GM11168 (cell line): ENCODE measurements around the gene CAMK2B.
"Not testable (repeated sequence)": the region's sequence is repeated elsewhere in the genome, so short reads cannot be mapped to it uniquely, and the experiment has no call there.

Experiments used
- in situ Hi-C: fragments of 300-500 bp; cut with MboI; formaldehyde crosslinking; loops from one replicate; pipeline ENCODE4 v1.12.0; 2022; ENCODE audit warnings: low sequenced_read_pairs; ENCODE audit not compliant: unreplicated experiment

The CAMK2B gene

GRCh38 chr7:44208085-44208484 is 117.3 kb downstream of the CAMK2B start:
- in situ Hi-C loops: no loop called here

GRCh38 chr7:44206008-44206407 is 119.4 kb downstream of the CAMK2B start:
- in situ Hi-C loops: no loop called here

GRCh38 chr7:44201813-44202212 is 123.6 kb downstream of the CAMK2B start:
- in situ Hi-C loops: no loop called here

DNA sequence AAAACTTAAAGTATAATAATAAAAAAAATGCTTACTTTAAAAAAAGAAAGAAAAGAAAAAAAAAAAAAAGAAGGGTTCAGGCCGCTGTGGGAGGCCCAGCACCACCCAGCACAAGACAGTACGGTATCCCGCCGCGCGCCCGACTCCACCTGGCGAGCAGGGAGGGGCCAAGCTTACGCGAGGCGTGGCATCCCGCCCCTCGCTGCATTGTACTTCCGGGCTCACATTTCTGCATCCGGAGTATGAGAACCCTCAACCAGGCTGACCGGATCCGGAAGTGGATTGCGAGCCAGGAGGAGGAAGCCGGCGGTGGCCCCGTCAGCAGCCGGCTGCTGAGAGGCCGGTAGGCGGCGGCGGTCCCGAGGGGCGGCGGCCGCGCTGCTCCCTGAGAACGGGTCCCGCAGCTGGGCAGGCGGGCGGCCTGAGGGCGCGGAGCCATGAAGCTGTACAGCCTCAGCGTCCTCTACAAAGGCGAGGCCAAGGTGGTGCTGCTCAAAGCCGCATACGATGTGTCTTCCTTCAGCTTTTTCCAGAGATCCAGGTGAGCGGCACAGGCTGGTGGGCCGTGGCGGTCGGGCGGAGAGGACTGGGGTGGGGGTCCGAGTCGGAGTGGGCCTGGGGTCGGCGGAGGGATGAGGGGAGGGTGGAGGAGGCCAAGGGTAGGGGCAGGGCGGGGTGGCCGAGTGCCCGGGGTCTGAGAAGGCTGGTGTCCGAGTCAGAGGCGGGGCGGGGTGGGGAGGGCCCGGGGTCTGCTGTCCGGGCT is 124.5 kb downstream of the CAMK2B start, which contains the start of gene YKT6:
Gene YKT6, plus strand, starts transcription at position 280 of the 763 bp plus-strand sequence. Its CDS starts 158 bp downstream, at position 438.
- in situ Hi-C loops: no loop called here

DNA sequence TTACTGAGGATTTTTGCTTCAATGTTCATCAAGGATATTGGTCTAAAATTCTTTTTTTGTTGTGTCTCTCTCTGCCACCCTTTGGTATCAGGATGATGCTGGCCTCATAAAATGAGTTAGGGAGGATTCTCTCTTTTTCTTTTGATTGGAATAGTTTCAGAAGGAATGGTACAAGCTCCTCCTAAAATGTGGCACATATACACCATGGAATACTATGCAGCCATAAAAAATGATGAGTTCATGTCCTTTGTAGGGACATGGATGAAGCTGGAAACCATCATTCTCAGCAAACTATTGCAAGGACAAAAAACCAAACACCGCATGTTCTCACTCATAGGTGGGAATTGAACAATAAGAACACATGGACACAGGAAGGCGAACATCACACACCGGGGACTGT is 125.2 kb downstream of the CAMK2B start:
- in situ Hi-C loops: not testable (repeated sequence)

GRCh38 chr7:44197474-44197873 is 127.9 kb downstream of the CAMK2B start:
- in situ Hi-C loops: no loop called here

GRCh38 chr7:44196450-44196872 is 128.9 kb downstream of the CAMK2B start:
- in situ Hi-C loops: no loop called here

DNA sequence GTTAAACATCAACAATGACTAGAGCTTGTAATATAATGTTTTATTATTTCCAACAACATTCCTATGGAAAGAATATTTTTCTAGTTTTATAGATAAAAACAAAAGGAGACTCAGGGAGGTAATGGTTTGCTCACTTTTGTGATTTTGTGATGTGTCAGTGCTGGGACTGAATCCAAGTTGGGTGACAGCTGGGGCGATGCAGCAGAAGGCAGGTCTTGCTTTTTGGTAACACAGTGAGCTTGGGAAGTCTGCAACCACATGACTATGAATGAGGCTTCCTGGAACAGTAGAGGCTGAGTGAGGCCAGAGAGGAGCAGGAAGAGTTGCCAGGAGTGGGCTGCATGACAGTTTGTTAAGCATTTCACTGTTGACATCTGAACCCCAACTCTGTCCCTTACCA is 129.5 kb downstream of the CAMK2B start:
- in situ Hi-C loops: no loop called here

GRCh38 chr7:44194562-44195145 is 130.7 kb downstream of the CAMK2B start:
- in situ Hi-C loops: no loop called here

DNA sequence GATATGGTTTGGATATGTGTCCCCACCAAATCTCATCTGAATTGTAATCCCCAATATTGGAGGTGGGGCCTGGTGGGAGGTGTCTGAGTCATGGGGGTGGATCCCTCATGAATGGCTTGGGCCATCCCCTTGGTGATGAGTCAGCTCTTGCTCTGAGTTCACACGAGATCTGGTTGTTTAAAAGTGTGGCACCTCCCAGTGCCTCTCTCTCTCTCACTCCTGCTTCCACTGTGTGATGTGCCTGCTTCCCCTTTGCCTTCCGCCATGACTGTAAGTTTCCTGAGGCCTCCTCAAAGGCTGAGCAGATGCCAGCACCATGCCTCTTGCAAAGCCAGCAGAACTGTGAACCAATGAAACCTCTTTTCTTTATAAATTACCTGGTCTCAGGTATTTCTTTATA is 131.3 kb downstream of the CAMK2B start:
- in situ Hi-C loops: no loop called here

GRCh38 chr7:44193011-44193802 is 132.2 kb downstream of the CAMK2B start:
- in situ Hi-C loops: no loop called here

DNA sequence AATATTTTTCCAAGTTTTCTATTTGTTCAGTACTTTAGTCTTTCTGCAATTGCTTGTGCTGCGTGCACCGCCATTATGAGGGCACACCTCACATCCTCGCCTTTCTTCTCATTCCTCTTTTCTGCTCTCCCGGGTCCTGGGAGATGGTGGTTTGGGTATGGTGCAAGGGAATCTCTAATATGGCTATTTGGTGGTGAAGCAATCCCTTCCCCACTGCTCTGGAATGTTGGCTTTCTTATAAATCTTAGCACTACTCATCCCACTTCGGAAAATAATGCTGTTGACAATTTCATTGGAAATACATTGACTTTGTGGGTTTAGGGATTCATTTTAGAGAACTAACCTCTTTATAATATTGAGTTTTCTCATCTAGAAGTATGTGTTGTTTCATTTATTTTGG is 134.2 kb downstream of the CAMK2B start:
- in situ Hi-C loops: no loop called here

DNA sequence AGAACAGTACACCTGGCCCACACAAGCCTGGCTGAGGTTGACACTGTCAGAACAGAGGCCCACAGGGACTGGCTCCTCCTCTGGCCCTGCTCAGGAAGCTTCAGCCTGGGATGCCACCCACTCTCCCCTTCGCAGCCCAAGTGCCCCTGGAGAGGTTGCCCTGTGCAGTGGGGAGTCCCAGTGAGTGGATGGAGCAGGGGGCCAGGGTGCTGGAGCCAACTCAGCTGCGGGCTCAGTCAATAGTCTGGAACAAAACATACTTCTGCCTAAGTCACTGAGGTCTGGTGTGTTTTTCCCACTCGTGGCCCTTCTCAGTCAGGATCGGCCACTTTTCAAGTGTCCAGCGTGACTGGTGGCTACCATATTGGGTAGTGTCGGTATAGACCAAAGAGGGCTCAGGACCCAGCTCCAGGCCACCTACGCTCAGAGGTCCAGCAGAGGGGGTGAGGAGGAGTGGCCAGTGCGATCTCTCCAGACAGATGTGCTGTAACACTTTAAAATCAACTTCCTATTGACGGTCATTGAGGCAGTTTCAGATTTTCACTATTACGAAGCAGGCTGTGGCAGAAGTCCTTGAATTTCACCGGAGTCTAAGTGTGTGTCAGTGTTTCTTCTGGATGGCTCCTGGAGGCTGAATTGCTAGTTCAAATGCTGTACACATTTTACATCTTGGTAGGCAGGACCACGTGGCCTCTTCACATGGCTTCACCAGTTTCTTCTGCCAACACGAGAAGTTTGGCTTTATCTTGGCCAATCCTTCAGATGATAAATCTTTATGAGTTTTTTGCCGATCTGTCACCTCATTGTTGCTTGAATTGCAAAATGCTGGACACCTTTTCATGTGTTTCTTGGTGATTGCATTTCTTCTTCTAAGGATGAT is 135.2 kb downstream of the CAMK2B start:
- in situ Hi-C loops: no loop called here

DNA sequence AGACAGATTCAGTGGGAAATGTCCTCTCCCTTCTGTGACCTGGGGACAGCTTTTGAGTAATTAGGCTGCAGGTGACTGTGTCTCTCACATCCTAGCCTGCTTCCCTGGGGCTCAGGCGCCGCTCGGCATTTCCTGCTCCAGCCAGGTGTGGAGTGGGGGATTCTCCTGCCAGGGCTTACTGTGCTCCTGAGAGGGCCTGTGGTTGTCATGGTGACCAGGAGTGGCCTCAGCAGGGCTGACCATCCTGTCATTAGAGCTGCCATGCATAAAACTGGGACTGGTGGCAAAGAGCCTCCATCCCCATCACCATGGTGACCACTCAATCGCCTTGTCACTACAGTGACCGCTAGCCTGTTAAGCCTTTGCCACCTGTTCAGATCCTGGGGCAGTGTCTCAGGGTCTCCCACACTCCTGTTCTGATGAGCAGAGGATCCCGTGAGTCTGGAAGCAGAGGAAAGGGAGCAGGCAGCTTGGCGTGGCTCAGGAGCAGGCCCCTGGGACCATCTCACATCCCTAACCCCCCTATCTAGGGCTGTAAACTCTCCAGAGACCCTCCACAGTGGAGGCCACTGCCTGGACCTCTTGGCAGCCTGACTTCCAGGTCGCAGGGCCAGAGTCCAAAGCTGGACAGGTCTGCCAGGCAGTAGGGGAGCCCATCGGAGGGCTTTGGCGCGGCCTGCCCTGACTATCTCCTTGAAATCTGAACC is 136.0 kb downstream of the CAMK2B start, which contains the start of gene GCK:
Gene GCK, minus strand, starts transcription at position 154 of the 707 bp plus-strand sequence. CDS start 486 bp downstream, outside the sequence.
- in situ Hi-C loops: no loop called here

DNA sequence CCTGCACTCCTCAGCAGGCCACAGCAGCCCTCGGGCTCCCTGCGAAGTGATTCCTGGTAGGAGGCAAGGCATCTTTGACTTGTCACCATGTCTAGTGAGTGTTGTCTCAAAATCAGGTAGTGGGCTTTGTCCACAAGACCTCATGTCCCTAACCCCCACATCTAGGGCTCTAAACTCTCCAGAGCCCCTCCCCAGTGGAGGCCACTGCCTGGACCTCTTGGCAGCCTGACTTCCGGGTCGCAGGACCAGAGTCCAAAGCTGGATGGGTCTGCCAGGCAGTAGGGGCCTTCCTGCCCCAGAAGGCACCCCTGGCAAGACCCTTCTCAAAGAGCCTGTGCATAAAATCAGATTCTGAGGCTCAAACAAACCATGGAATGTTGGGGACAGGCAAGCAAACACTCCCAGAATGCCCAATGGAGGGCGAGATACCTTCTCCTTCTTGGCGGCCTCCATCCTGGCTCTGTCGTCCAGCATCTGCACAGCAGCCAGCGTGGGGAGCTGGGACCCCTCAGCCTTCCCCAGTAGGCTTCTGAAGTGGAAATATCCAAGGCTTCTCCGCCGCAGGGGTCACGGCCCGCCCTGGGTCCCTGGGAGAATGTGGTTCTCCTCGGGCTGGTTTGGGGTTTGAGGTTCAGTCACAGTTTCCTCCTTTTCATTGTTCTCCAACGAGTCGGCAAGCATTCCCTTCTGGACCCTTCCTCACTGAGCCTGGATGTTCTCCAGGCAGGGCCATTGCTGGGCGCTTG is 136.7 kb downstream of the CAMK2B start:
- in situ Hi-C loops: no loop called here

GRCh38 chr7:44187636-44188416 is 137.6 kb downstream of the CAMK2B start:
- in situ Hi-C loops: no loop called here

GRCh38 chr7:44186736-44187135 is 138.7 kb downstream of the CAMK2B start:
- in situ Hi-C loops: no loop called here

GRCh38 chr7:44185729-44186128 is 139.7 kb downstream of the CAMK2B start:
- in situ Hi-C loops: no loop called here
